Activated T-cell treated with anti-CD3 and anti-CD28 coated beads, Interleukin-2, amount 50 U/mL, for 72 hours (primary cell): ENCODE results near the gene RASSF4. TPM values are rescaled to one million over a fixed set of nuclear protein-coding genes. Genes with fewer than 3 reads are reported as not detected.

Experiments
- ATAC-seq, 2 donors: fragments of 150-1000 bp; cut with Tn5 transposase; replicated peaks in 1 of 2; 2 replicates each; pipeline ENCODE4 v1.10.0; 2021; ENCODE audit warnings: moderate library complexity in 2 of 2, mild to moderate bottlenecking in 1 of 2
- DNase-seq, 2 donors: peaks; one replicate each; pipeline ENCODE4 v3.0.0; 2021 to 2022; ENCODE audit warnings: mixed read lengths in 1 of 2
- H3K27ac Mint-ChIP-seq: one replicate; pipeline ENCODE4 v1.8.0; 2022; ENCODE audit warnings: mild to moderate bottlenecking, moderate library complexity, mixed read lengths
- H3K27me3 Mint-ChIP-seq: one replicate; pipeline ENCODE4 v1.8.0; 2022; ENCODE audit warnings: low read depth, mixed read lengths
- H3K36me3 Mint-ChIP-seq, 2 donors: one replicate each; pipeline ENCODE4 v1.8.0; 2022; ENCODE audit warnings: mixed read lengths in 2 of 2, mild to moderate bottlenecking in 1 of 2; ENCODE audit not compliant: insufficient read depth in 2 of 2
- H3K4me1 Mint-ChIP-seq: one replicate; pipeline ENCODE4 v1.8.0; 2022; ENCODE audit warnings: low read depth, mixed read lengths
- H3K4me3 Mint-ChIP-seq, 2 donors: one replicate each; pipeline ENCODE4 v1.8.0; 2022; ENCODE audit warnings: mild to moderate bottlenecking in 2 of 2, mixed read lengths in 2 of 2, moderate library complexity in 2 of 2
- H3K9me3 Mint-ChIP-seq, 2 donors: one replicate each; pipeline ENCODE4 v1.8.0; 2022; ENCODE audit warnings: mixed read lengths in 2 of 2
- total RNA-seq, 2 donors: library from RNA; stranded (reverse); gene quantifications; one replicate each; pipeline ENCODE4 v1.2.3, GENCODE V29; 2022

RASSF4 gene
- total RNA-seq, 2 donors from 2014 or later: 2.6 to 2.8 TPM

- peaks cover 4 to 5% of the 10 kb centered on the region in 2 donors for H3K36me3 Mint-ChIP-seq
- ATAC-seq (no peak), DNase-seq (no peak)
- H3K9me3 Mint-ChIP-seq: peaks cover 4 to 7% of the 10 kb centered on the region in 2 donors
- H3K4me3 Mint-ChIP-seq: no peak overlapping the region
- H3K4me1 Mint-ChIP-seq: no peaks in the 10 kb centered on the region
- no peak overlapping the region for H3K27ac Mint-ChIP-seq
- no peaks in the 10 kb centered on the region for H3K27me3 Mint-ChIP-seq
These were observed 76.1 kb downstream of the RASSF4 start for GRCh38 chr10:45035673-45036072.

- DNase-seq: no peak
- H3K36me3 Mint-ChIP-seq: no peaks in the 10 kb centered on the region
- H3K27ac Mint-ChIP-seq: no peak overlapping the region
- no peak for ATAC-seq
- H3K4me3 Mint-ChIP-seq: no peak overlapping the region
- H3K27me3 Mint-ChIP-seq: no peaks in the 10 kb centered on the region
- no peaks in the 10 kb centered on the region for H3K4me1 Mint-ChIP-seq
- no peaks in the 10 kb centered on the region for H3K9me3 Mint-ChIP-seq
These were observed 81.4 kb downstream of the RASSF4 start for GRCh38 chr10:45040921-45041542.

GRCh38 chr10:45044290-45044689, 84.7 kb downstream of the RASSF4 start:
- Mint-ChIP-seq H3K9me3 (peaks cover 0 to 1% of the 10 kb centered on the region in 2 donors), H3K36me3 (no peaks in the 10 kb centered on the region), H3K4me1 (no peaks in the 10 kb centered on the region), H3K4me3 (no peak overlapping the region), H3K27me3 (no peaks in the 10 kb centered on the region), H3K27ac (no peak overlapping the region)
- ATAC-seq: no peak
- DNase-seq: no peak

Other genes with a start within 250 kb of the RASSF4 start
- not detected for gene TMEM72, start 48.5 kb upstream of the RASSF4 start, total RNA-seq
- gene DEPP1, start 19.0 kb downstream of the RASSF4 start, total RNA-seq: 1 to 10 TPM in 1 of 2 donors, under 1 TPM in 1; 0.23 to 1.4 TPM
- 10 to 100 TPM; 34.8 to 44.0 TPM for gene ZNF22, start 41.1 kb downstream of the RASSF4 start, total RNA-seq